Measurements from ENCODE around the gene RGMB. TPM values are rescaled to one million over a fixed set of nuclear protein-coding genes. Genes with fewer than 3 reads are reported as not detected.
A peak's percentile ranks its signal among the peaks of the same experiment; 100 is the strongest.

The RGMB gene
- polyA plus RNA-seq, 1 of the 3 experiments (the other 2 are of a cell fraction) = 86.7 TPM

DNA sequence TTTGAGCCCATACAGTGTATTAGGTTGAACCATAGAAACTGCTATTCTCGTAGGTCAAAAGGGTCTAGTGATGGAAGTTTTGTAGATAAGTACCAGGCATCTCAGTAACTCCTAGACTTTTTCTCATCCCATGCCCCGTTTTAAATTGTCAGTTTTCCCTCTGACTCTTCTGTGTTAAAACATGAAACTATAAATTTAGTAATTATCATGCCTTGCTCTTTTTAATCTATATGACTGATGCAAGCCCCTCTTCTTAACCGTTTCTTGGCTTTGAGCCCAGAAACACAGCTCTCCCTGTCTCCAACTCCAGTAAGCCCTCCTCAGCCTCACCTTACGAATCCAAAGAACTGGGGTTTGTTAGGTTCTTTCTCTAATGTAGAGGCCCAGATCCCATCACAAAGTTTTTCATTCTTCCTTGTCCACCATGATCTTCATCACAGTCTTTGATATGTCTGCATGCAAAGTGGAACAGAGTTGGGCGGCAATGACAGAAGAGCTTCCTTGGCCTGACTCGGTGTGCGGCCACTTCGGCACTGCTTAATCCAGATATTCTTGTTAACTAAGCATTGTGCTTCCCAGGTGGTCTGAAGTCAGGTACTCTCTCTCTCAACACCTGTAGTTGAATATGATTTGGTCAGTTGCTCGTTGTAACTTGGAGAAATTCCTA, 21.1 kb downstream of the RGMB start:
- TF ChIP-seq NRF1 (IDR thresholded peaks at IDR 0.05; ENCODE audit: low read depth, low read length) = no peak
- no peak for TF ChIP-seq NFIC (IDR thresholded peaks at IDR 0.05; ENCODE audit: borderline replicate concordance)
- no peak for TF ChIP-seq FOXM1 (IDR thresholded peaks at IDR 0.05; ENCODE audit: low read depth)
- TF ChIP-seq RFX5 (IDR thresholded peaks at IDR 0.05; ENCODE audit: low read length) = no peak
- no peak for TF ChIP-seq EZH2phosphoT487 (IDR thresholded peaks at IDR 0.05; ENCODE audit: borderline replicate concordance, low read depth)
- TF ChIP-seq, protein P1, sequence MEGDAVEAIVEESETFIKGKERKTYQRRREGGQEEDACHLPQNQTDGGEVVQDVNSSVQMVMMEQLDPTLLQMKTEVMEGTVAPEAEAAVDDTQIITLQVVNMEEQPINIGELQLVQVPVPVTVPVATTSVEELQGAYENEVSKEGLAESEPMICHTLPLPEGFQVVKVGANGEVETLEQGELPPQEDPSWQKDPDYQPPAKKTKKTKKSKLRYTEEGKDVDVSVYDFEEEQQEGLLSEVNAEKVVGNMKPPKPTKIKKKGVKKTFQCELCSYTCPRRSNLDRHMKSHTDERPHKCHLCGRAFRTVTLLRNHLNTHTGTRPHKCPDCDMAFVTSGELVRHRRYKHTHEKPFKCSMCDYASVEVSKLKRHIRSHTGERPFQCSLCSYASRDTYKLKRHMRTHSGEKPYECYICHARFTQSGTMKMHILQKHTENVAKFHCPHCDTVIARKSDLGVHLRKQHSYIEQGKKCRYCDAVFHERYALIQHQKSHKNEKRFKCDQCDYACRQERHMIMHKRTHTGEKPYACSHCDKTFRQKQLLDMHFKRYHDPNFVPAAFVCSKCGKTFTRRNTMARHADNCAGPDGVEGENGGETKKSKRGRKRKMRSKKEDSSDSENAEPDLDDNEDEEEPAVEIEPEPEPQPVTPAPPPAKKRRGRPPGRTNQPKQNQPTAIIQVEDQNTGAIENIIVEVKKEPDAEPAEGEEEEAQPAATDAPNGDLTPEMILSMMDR (IDR thresholded peaks at IDR 0.05) = no peak
- TF ChIP-seq, protein P2, sequence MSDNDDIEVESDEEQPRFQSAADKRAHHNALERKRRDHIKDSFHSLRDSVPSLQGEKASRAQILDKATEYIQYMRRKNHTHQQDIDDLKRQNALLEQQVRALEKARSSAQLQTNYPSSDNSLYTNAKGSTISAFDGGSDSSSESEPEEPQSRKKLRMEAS (IDR thresholded peaks at IDR 0.05; ENCODE audit: low read depth) = no peak
- TF ChIP-seq SIN3A (IDR thresholded peaks at IDR 0.05; ENCODE audit: borderline replicate concordance, low read depth, low read length) = no peak
- TF ChIP-seq CHD2 (IDR thresholded peaks at IDR 0.05; ENCODE audit: low read length, partially characterized antibody) = no peak
- TF ChIP-seq TAF1 (IDR thresholded peaks at IDR 0.05; ENCODE audit: borderline replicate concordance, low read depth, low read length) = no peak
- TF ChIP-seq FOXJ3 (CRISPR knock-in tag; IDR thresholded peaks at IDR 0.05) = no peak
- Histone ChIP-seq H3K4me1 (ENCODE audit: control insufficient read depth in 1 of 2, insufficient read depth in 2 of 2, low read depth in 1 of 2, low read length in 1 of 2) (peaks cover 0 to 45% of the 10 kb centered on the region in 2 experiments; a peak in 3 of 4 replicates), H4K20me1 (ENCODE audit: insufficient read depth) (peaks cover 71% of the 10 kb centered on the region), H2AFZ (ENCODE audit: low read depth) (no peak overlapping the region), H3K27me3 (ENCODE audit: insufficient read depth) (no peaks in the 10 kb centered on the region), H3K9me2 (no peaks in the 10 kb centered on the region), H3F3A (replicated peaks; ENCODE audit: insufficient read depth) (peaks cover 67% of the 10 kb centered on the region), H3K79me2 (ENCODE audit: insufficient read depth) (peaks cover 61% of the 10 kb centered on the region), H3K27ac (ENCODE audit: low read depth in 2 of 2, low read length in 1 of 2) (peak overlapping the region in 1 of 2 experiments; percentile 61; a peak in 1 of 4 replicates), H3K4me3 (ENCODE audit: low read depth in 2 of 2, low read length in 1 of 2) (no peak overlapping the region), H3K9me3 (no peaks in the 10 kb centered on the region), H3K36me3 (replicated peaks in 1 of 2; ENCODE audit: control insufficient read depth in 1 of 2, insufficient read depth in 2 of 2, low read length in 1 of 2) (peaks cover 27 to 42% of the 10 kb centered on the region in 2 experiments), H3K4me2 (no peak overlapping the region), H3K9ac (no peak overlapping the region)
- POLR2A ChIA-PET = no interaction called here
- 81% methylated on average over 9 of the region's 9 CpGs for WGBS (ENCODE audit: low lambda C conversion rate)
- no peak for DNase-seq
- CTCF ChIA-PET = interaction anchor here (0.7 to 24.4 kb wide), 3 partner anchors 19 to 1564 kb away, joined by 3 to 409 read pairs (median 7); partner anchors contain the start of gene RGMB

DNA sequence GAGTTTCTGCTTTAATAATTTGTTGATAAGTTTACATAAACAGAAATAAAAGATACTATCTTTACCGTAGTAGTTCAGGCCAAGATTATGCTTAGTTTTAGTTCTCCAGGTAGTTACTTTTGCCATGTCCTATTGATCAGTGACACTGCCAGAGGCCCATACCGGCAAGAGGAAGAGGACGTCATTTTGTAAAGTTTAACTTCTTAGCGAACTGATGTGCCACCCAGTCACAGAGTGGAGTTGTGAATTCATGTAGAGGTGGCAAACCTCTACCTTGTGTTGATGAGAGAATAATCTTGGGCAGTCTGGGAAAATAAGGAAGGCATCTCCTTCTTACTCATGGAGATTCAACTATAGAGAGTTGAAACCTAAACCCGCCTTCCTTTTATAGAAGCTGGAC, 21.8 kb downstream of the RGMB start:
- no peaks in the 10 kb centered on the region for H3K27me3 ChIP-seq (ENCODE audit: insufficient read depth)
- WGBS (ENCODE audit: low lambda C conversion rate) = 97% methylated on average over 5 of the region's 5 CpGs
- no peak overlapping the region for H3K4me2 ChIP-seq
- H3K9me2 ChIP-seq = no peaks in the 10 kb centered on the region
- ChIA-PET POLR2A (no interaction called here), CTCF (interaction anchor here (0.6 to 24.4 kb wide), 10 partner anchors 8 to 1564 kb away, joined by 3 to 409 read pairs (median 6); partner anchors contain the start of gene RGMB)
- H4K20me1 ChIP-seq (ENCODE audit: insufficient read depth) = peaks cover 64% of the 10 kb centered on the region
- peaks cover 24 to 36% of the 10 kb centered on the region in 2 experiments for H3K36me3 ChIP-seq (replicated peaks in 1 of 2; ENCODE audit: control insufficient read depth in 1 of 2, insufficient read depth in 2 of 2, low read length in 1 of 2)
- no peak for DNase-seq
- peak overlapping the region in 1 of 2 experiments; percentile 61; a peak in 2 of 4 replicates for H3K27ac ChIP-seq (ENCODE audit: low read depth in 2 of 2, low read length in 1 of 2)
- peaks cover 62% of the 10 kb centered on the region for H3F3A ChIP-seq (replicated peaks; ENCODE audit: insufficient read depth)
- peaks cover 0 to 39% of the 10 kb centered on the region in 2 experiments; a peak in 3 of 4 replicates for H3K4me1 ChIP-seq (ENCODE audit: control insufficient read depth in 1 of 2, insufficient read depth in 2 of 2, low read depth in 1 of 2, low read length in 1 of 2)
- TF ChIP-seq, protein P3, sequence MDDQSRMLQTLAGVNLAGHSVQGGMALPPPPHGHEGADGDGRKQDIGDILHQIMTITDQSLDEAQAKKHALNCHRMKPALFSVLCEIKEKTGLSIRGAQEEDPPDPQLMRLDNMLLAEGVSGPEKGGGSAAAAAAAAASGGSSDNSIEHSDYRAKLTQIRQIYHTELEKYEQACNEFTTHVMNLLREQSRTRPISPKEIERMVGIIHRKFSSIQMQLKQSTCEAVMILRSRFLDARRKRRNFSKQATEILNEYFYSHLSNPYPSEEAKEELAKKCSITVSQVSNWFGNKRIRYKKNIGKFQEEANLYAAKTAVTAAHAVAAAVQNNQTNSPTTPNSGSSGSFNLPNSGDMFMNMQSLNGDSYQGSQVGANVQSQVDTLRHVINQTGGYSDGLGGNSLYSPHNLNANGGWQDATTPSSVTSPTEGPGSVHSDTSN (IDR thresholded peaks at IDR 0.05) = no peak
- TF ChIP-seq GABPA (IDR thresholded peaks at IDR 0.05; ENCODE audit: low read depth) (no peak), RXRA (IDR thresholded peaks at IDR 0.05; ENCODE audit: borderline replicate concordance, low read depth) (no peak), YY1 (IDR thresholded peaks at IDR 0.05; ENCODE audit: low read depth) (no peak), TAF1 (IDR thresholded peaks at IDR 0.05; ENCODE audit: borderline replicate concordance, low read depth, low read length) (no peak), MEF2A (IDR thresholded peaks at IDR 0.05; ENCODE audit: borderline replicate concordance, low read depth) (no peak), TEAD4 (IDR thresholded peaks at IDR 0.05; ENCODE audit: borderline replicate concordance, insufficient read depth) (no peak), CHD2 (IDR thresholded peaks at IDR 0.05; ENCODE audit: low read length, partially characterized antibody) (no peak)
- TF ChIP-seq, protein P4, sequence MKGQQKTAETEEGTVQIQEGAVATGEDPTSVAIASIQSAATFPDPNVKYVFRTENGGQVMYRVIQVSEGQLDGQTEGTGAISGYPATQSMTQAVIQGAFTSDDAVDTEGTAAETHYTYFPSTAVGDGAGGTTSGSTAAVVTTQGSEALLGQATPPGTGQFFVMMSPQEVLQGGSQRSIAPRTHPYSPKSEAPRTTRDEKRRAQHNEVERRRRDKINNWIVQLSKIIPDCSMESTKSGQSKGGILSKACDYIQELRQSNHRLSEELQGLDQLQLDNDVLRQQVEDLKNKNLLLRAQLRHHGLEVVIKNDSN (IDR thresholded peaks at IDR 0.05; ENCODE audit: borderline replicate concordance, low read depth) = no peak
- TF ChIP-seq, protein P5, sequence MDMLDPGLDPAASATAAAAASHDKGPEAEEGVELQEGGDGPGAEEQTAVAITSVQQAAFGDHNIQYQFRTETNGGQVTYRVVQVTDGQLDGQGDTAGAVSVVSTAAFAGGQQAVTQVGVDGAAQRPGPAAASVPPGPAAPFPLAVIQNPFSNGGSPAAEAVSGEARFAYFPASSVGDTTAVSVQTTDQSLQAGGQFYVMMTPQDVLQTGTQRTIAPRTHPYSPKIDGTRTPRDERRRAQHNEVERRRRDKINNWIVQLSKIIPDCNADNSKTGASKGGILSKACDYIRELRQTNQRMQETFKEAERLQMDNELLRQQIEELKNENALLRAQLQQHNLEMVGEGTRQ (IDR thresholded peaks at IDR 0.05; ENCODE audit: borderline replicate concordance, low read depth, low read length) = no peak
- H2AFZ ChIP-seq (ENCODE audit: low read depth) = no peak overlapping the region
- H3K4me3 ChIP-seq (ENCODE audit: low read depth in 2 of 2, low read length in 1 of 2) = no peak overlapping the region
- H3K79me2 ChIP-seq (ENCODE audit: insufficient read depth) = peaks cover 54% of the 10 kb centered on the region
- H3K9me3 ChIP-seq = no peaks in the 10 kb centered on the region
- peak overlapping the region; percentile 5; the same call in 1 of the 2 replicates for H3K9ac ChIP-seq
